Measurements from ENCODE around the gene LOC101059915.
"Not testable (repeated sequence)": the region's sequence is repeated elsewhere in the genome, so short reads cannot be mapped to it uniquely, and the experiment has no call there.

The LOC101059915 gene

DNA sequence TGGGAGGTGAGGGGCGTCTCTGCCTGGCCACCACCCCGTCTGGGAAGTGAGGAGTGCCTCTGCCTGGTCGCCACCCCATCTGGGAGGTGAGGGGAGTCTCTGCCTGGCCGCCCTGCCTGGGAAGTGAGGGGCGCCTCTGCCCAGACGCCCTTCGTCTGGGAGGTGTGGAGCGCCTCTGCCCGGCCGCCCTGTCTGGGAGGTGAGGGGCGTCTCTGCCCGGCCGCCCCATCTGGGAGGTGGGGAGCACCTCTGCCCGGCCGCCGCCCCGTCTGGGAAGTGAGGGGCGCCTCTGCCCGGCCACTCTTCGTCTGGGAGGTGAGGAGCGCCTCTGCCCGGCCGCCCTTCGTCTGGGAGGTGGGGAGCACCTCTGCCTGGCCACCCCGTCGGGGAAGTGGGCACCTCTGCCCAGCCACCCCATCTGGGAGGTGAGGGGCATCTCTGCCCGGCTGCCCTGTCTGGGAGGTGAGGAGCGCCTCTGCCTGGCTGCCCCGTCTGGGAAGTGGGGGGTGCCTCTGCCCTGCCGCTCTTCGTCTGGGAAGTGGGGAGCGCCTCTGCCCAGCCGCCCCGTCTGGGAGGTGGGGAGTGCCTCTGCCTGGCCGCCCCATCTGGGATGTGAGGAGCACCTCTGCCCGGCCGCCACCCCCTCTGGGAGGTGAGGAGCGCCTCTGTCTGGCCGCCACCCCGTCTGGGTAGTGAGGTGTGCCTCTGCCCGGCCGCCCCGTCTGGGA, 8.9 kb downstream of the LOC101059915 start:
- DNase-seq: not testable (repeated sequence)

DNA sequence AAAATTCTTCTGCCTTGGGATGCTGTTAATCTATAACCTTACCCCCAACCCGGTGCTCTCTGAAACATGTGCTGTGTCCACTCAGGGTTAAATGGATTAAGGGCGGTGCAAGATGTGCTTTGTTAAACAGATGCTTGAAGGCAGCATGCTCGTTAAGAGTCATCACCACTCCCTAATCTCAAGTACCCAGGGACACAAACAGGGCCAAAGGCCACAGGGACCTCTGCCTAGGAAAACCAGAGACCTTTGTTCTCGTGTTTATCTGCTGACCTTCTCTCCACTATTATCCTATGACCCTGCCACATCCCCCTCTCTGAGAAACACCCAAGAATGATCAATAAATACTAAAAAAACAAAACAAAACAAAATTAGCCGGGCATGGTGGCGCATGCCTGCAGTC, 9.8 kb downstream of the LOC101059915 start:
- not testable (repeated sequence) for DNase-seq

- DNase-seq: no peak
Observed at GRCh38 chrX:71679575-71680207, 12.3 kb downstream of the LOC101059915 start.

DNA sequence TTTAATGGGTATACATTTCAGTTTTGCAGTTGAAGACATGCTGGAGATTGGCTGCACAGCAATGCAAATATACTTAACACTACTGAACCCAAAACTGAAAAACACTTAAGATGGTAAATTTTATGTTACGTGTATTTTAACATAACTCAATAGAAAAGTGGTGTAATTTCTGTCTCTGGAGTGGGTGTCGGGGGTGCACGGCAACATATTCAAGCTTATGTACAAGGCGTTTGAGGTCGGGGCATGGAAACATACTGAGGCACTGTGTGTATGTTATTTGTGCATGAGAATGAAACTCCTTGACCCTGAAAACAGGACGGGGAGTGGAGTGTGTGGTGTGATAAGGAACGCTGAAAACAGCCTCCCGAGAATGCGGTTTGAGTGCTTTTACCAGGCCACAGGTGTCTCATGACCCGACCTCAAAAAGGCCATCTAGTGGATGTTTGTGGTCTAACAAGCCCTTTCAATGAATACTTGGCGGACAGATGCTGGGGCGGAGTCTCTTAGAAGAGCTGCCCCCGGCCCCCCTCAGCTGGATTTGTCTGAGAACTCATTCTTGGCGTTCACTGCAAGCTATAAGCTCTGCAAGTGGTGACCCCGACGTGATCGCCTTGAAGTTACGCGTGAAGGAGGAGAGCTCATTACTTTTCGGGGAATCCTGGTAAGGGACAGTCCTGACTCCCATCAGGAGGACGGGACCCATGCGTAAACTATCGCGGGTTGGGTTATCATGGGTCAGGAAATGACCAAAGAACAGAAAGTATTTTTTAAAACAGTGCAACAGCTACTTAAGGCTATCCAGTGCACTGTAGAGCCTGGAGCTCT, 29.5 kb downstream of the LOC101059915 start:
- DNase-seq: not testable (repeated sequence)

GRCh38 chrX:71697466-71698298, 30.3 kb downstream of the LOC101059915 start:
- not testable (repeated sequence) for DNase-seq

- DNase-seq: not testable (repeated sequence)
Observed at GRCh38 chrX:71698299-71699022, 31.1 kb downstream of the LOC101059915 start.

- not testable (repeated sequence) for DNase-seq
Observed at GRCh38 chrX:71699023-71699344, 31.6 kb downstream of the LOC101059915 start.

GRCh38 chrX:71702853-71703252, 35.5 kb downstream of the LOC101059915 start:
- DNase-seq: not testable (repeated sequence)

GRCh38 chrX:71714064-71714463, 46.7 kb downstream of the LOC101059915 start:
- not testable (repeated sequence) for DNase-seq

DNA sequence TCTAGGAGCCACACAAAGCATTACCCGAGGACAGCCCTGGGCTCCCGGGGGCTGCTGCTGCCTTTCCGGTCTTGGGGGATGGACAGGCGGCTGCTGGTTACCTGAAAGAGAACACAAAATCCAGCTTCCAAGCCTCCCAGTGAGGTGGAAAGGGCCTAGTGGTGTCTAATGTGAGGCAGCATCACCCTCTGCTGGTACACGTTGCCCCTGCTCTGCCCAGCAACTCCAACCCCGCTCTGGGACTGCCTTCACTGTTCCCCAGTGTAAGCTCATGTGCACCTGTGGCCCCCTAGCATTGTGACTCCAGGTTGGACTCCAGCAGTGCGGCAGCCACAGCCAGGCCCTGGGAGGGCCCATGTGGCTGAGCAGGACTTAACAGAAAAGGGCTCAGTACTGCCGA, 48.2 kb downstream of the LOC101059915 start:
- not testable (repeated sequence) for DNase-seq

- not testable (repeated sequence) for DNase-seq
Observed at GRCh38 chrX:71716323-71716722, 49.0 kb downstream of the LOC101059915 start.

- not testable (repeated sequence) for DNase-seq
Observed at GRCh38 chrX:71718185-71718584, 50.8 kb downstream of the LOC101059915 start, which contains the start of gene CXorf49. Gene CXorf49 (minus strand): TSS chrX:71718285. CDS start chrX:71718151, 134 bp downstream.

DNA sequence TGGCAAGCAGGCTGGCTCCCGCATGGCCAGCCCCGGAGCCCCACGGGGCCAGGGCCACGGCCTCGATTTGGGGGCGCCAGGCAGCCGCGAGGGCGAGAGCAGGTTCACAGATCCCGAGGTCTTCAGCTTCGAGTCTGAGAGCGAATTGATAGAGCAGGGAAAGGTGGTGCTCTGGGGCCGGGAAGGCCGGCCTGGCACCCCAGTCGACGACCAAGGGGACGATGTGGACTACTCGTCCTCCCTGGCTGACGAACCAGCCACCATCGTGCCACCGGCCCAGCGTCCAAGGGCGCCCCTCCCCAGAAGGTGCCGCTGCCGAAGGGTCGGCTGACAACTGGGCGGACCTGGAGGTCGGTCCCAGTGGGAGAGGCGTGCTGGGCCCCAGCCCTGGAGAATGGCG, 51.8 kb downstream of the LOC101059915 start:
- not testable (repeated sequence) for DNase-seq

DNA sequence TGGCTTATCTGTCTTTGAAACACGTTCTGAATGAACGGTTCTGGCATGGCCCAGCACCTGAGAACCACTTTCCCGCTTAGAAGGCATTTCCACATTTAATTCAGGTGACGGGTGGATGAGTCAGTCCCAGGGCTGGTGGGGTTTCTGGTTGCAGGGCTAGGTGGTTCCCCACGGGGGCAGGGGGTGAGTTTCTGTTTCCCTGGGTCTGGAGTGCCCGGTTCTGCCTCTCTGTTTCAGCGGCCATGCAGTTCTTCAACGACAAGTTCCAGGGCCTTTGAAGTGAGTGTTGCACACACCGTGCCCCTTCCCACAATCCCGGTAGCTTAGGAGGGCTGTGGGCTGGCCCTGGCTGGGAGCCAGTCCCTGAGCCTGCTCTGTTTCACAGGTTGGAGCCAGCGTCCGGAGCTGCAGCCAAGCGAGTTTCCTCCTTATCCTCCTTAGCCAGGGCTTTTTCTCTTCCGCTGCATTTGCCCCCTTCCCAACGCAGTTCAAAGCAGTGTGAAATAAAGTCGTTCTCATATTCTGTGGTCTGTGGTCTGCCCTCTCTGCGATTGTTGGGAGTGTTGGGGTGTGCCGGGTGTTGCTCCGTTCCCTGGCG, 53.0 kb downstream of the LOC101059915 start:
- not testable (repeated sequence) for DNase-seq

Measured in stimulated activated CD4-positive, alpha-beta T cell treated with anti-CD3 and anti-CD28 coated beads, Interleukin-4, amount 100 ng/mL, for 1 hour (primary cell).